PC-3 (cell line): Measurements from ENCODE around the gene UGT2B15.
"Not testable (repeated sequence)": the region's sequence is repeated elsewhere in the genome, so short reads cannot be mapped to it uniquely, and the experiment has no call there.

Experiments
- CTCF ChIP-seq: fragments of 300-600 bp; sonication (generic); conservative IDR thresholded peaks from 2 replicates; pipeline ENCODE4 v1.5.1; 2017; ENCODE audit warnings: antibody characterized with exemption, low read depth, mild to moderate bottlenecking, low read length
- EZH2 ChIP-seq: fragments of 300-600 bp; sonication (generic); IDR thresholded peaks from one replicate; pipeline ENCODE4 v1.6.1; 2017; ENCODE audit warnings: antibody characterized with exemption, mild to moderate bottlenecking, low read length; ENCODE audit not compliant: unreplicated experiment
- EZH2phosphoT487 ChIP-seq: fragments of 300-600 bp; sonication (generic); IDR thresholded peaks from 2 replicates; pipeline ENCODE4 v1.6.1; 2018; ENCODE audit warnings: mild to moderate bottlenecking, antibody characterized with exemption, low read length, borderline replicate concordance

- TF ChIP-seq CTCF, EZH2, EZH2phosphoT487: not testable (repeated sequence)
Measured at GRCh38 chr4:68662836-68663574, 7.4 kb downstream of the UGT2B15 start.
